Measurements from ENCODE around the gene CDKAL1.
"Not testable (repeated sequence)": the region's sequence is repeated elsewhere in the genome, so short reads cannot be mapped to it uniquely, and the experiment has no call there.

The CDKAL1 gene

DNA sequence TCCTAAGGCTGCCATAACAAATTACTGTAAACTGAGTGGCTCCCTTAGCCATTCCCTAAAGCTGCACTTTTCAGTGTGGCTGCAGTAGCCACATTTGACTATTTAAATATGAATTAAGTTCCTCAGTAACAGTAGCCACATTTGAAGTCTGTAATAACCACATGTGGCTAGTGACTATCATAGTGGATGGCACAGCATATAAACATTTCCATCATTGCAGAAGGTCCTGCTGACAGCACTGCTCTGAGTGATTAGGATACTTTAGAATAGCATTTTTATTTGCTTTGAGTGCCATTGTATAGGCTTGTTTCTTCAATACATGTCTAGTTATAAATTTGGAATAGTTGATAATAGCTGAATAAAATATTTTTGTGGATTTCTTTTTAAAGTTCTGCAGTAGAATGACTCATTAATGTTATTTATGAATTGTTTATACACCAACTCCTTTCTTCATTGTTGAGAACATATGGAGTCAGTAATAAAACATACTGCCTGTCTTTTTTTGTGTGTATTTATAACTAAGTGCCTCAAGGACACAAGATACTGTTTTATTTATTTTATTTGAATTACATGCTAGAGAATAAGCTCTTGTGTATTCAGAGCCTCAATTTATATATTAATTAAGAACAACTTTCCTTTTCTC, 217.2 kb downstream of the CDKAL1 start:
- DNase-seq: no peak

DNA sequence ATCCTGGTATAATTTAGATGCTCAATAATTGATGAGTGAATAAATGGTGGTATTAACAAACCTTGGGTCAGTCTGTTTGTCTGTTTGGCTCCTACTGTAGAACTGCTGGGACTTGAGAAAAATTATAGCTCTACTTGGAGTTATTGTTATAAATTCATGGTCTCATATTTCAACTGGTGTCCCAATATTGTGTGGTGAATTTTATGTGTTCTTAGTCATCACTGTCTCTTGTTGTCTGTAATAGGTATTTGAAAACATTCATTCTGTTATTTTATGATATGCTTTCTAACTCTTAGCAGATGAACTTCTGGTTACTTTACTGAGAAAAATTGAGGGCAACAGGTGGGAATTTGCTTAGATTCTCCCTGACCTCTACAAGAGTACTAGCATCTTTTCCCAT, 221.4 kb downstream of the CDKAL1 start:
- no peak for DNase-seq

DNA sequence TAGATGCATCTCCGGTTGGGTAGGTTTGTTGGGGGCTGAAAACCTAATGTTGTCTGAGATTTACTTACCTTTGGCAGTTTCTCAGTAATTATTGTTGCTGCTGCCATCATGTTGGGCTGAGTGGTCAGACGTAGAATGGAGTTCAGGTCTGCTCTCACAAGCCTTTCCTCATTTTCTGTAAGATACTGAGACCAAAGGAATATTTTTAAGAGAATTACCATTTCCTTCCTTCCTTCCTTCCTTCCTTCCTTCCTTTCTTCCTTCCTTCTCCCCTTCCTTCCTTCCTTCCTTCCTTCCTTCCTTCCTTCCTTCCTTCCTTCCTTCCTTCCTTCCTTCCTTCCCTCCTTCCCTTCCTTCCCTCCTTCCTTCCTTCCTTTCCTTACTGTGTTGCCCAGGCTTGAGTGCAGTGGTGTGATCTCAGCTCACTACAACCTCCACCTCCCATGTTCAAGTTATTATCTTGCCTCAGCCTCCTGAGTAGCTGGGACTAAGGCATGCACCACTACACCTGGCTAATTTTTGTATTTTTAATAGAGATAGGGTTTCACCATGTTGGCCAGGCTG, 222.4 kb downstream of the CDKAL1 start:
- not testable (repeated sequence) for DNase-seq

DNA sequence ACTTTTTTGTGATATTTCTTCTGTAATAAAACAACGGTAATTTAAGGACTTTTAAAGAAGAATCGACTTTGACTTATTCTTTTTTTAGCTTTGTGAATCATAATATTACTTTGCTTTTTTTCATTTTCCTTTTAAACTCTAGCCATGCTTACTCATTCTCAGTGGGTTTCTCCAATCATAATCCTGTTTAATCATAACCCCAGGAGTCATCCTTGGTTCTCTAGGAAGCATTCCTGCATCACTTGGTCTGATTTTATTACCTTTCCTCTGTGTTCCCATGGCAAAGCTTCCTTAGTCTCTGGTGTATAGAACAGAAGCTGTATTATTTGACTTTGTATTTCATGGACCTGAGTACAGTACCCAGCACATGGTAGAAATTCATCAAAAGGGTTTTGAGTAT, 223.5 kb downstream of the CDKAL1 start:
- DNase-seq: no peak

DNA sequence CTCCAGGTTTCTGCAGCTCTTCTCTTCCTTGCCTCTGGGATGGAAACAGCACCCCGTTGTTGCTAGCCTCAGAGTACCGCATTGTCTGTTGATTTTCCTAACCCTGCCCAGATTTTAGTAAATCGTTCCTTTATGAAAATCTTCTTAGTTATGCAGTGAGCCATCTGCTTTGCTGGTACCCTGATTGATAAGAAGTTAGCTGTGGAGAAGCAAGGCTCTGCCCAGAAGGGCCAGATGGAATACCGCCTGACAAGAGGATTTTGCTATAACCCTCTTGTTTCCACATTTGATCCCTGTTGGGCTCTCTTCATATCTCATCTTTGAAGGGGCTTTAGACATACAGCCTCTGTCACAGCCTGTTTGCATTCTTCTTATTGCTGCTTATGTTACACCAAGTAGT, 229.0 kb downstream of the CDKAL1 start:
- no peak for DNase-seq

DNA sequence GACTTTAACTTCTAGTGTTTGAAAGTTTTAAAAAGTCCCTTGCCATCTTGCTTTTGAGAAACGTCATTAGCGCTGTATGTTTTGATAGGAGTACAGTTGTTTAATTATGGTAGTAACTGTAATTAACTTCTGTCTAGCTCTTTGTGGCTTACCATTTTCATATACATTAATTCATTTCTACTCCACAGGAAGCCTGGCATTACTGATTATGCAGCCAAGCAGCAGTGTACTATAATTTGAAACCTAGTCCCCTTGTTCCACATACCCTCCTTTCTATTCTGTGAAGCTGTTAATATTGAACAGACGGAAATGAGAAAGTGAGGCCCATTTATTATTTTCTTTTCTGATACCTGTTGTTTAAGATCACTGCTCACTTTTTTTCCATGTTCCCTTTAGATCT, 235.4 kb downstream of the CDKAL1 start:
- no peak for DNase-seq

DNA sequence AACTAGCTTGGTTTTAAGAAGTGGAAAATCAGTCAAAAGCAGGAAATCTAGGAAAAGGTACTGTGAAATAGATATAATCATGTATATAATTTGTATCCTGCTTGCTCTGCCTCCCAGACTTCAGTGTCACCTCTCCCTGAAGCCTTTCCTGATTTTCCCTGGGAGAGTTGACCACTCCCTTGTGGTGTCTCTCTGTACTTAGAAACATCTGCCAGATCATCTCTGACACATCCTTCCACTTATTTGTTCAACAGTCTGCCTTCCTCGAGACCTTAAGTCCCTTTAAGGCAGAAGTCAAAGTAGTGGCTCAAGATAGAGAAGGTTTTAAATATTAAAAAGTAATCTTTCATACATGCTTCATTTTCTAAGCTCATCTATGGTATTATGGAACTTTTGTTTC, 236.5 kb downstream of the CDKAL1 start:
- no peak for DNase-seq

DNA sequence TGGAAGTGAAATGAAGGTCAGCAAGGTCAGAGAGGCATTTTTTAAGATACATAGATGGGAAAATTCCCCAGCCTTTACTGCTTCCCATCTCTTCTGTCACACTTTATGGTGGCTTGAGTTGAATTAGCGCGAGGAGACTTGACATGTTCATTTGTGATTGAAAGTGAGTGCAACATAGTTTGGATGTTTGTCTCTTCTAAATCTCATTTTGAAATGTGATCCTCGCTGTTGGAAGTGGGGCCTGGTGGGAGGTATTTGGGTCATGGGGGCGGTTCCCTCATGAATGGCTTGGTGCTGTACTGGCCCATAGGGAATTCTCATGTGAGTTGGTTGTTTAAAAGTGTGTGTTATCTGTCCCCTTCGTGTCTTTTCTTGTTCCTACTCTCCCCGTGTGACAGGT, 237.2 kb downstream of the CDKAL1 start:
- no peak for DNase-seq

DNA sequence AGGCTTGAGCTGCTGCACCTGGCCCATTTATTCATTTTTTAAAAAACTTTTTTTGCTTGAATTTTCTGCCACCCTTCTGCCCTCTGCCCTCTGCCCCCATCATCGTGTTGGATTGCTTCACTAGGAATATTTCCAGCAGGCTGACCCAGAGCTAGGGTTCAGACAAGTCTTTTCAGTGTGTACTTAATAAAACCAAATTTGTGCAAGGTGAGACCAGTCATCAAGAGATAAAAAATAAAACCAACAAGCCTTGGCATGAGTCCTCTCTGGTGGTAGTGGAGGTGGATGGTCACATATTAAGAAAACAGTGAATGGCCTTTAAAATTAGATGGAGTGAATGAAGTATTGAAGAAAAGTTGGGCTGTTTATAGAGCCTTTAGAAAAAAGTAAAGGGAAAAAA, 239.6 kb downstream of the CDKAL1 start:
- DNase-seq: no peak

DNA sequence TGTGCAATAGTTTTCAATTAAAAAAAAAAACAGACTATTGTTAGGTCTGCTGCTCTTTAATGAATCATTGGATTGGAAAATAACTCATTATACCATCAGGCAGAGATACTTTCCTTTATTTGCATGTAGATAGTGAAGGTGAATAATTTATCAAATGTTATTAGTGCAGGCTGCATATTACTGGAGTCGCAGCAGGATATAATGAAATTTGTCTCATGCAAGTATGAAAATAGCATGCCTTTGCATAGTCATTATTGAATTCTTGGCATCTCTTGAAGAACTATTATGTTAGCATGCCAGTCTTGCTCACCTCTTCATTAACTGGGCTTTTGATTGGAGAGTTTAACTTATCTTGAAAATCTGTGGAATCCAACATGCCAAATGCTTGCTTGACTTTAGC, 241.7 kb downstream of the CDKAL1 start:
- no peak for DNase-seq

DNA sequence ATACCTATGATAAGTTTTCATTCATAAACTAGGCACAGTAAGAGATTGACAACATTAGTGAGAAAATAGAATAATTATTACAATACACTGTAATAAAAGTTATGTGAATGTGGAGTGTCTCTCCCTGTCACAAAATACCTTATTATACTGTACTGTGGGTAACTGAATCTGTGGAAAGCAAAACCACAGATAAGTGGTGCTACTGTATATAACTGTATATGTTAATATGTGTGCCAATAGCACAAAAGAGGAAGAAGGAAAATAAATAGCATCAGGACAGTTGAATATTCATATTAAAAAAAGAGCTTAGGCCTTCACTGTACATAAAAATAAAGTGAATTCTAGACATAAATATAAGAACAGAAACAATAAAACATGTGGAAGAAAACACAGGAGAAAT, 243.5 kb downstream of the CDKAL1 start:
- DNase-seq: no peak

DNA sequence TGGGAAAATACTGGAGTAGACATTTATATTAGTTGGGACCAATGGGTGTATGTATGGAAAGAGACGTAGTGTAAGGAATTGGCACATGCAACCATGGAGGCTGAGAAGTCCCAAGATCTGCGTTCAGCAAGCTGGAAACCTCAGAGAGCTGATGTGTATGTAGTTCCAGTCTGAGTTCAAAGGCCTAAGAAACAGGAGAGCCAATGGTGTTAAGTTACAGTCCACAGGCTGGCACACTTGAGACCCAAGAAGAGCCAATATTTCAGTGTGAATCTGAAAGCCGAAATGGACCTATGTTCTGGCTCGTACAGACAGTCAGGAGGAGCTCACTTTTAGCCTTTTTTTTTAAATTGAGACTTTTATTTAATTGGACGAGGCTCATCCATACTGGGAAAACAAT, 244.2 kb downstream of the CDKAL1 start:
- no peak for DNase-seq

DNA sequence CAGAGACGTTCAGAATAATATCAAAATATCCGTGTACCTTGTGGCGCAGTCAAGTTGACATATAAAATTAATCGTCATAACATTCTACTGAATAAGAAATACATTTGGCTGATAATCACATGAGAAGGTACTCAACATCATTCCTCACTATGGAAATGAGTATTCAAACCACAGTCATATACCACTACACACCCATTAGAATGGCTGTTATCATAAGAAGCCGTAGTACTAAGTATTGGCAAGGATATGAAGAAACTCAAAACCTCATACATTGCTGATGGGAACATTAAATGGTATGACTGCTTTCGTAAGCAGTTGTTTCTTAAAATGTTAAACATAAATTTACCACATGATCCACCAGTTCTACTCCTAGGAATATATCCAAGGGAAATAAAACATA, 244.7 kb downstream of the CDKAL1 start:
- DNase-seq: no peak

DNA sequence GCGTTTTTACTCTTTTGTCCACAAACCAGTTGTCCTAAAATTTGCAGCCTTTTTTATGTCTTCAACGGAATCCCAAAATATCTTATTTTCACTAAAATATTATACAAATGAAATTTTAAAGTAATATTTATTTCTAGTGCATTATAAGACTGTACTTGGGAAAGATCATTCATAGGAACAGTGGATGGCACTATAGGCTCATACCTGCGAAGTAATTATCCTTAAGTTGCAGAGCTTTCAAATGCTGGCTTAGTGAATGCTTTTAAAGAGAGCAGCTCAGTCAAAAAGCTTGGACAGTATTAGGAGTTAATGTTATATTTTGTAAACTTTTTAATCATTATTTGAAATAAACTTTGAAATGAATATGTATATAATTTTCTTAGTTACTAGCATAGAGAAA, 254.9 kb downstream of the CDKAL1 start:
- DNase-seq: no peak

DNA sequence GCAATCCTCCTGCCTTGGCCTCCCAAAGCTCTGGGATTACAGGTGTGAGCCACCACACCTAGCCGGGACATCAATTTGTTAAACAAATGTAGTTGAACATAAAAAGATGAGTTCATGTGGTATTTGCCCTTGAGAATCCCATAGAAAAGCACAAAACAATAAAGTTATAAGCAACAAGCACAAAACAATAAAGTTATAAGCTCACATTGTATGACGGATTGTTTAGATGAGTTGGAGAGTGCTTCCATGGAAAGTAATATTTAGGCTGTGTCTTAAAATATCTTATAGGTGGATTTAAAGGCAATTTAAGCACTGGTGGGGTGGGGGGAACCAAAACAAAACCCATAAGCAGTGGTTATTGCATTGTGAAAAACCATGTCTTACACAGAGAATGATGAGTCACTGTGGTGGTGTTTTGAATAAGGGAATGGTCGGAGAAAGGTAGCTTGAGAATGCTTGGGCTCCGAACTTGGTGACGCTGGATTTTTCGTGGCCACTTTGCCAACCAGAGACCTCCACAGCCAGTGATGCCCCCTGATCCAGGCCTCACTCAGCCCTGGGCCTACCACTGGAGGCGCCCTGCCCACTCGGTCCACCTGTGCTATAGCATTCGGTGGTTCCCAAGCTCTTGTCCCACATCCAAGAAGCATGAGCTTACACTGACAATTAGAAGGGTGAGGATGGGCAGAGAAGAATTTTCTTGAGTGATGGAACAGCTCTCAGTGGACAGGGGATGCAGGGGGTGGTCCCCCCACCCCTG, 256.0 kb downstream of the CDKAL1 start:
- no peak for DNase-seq

DNA sequence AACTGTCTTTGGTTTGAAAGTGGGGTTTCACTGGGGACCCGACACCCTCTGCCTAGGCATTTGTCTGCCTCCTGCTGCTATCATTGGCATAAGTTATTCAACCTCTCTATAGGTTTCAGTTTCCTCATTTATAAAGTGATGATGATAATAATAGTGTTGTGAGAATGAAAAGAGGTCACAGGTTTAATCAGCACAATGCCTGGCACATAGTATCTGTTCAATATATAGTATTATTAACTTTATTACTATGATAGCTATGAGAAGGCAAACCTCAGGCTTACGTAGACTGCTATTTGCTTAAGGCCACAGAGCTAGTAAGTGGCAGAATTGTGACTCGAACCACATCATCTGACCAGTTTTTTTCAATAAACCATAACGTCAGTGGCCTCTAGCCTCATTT, 256.8 kb downstream of the CDKAL1 start:
- DNase-seq: no peak

DNA sequence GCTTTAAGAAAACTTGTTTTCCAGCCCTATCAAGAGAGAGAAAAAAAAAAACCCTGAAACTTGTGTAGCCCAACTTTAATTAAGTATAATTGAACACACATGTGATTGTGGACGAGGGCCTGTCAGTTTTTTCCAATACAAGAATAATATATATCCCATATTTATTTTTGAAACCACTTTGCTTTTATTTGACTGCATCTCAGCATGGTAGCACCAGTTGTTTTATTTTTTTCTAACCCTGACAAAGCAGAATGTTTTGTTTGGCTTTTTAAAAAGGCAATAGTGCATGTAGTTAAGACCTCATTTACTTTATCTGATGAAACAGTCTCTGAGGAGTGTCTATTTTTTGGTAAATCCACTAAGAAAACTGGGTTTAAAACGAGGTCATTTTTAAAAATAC, 257.7 kb downstream of the CDKAL1 start:
- DNase-seq: no peak

DNA sequence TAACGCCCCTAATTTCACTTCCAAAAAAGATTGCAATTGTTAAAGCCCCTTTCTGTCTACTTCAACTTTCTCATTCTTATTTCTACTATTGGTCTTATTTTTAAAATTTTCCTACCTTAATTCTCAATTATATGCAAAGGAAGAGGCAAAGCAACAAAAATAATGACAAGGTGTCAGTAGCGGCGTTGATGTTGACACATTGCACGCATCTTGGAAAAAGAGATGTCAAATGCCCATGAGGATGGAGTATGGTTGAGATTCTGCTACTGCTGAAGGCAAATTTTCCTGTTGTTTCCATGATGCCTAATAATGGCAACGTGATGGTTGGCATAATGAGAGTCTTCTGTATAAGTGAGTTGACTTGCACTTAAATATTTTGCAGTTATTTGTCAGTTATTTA, 258.9 kb downstream of the CDKAL1 start:
- no peak for DNase-seq

DNA sequence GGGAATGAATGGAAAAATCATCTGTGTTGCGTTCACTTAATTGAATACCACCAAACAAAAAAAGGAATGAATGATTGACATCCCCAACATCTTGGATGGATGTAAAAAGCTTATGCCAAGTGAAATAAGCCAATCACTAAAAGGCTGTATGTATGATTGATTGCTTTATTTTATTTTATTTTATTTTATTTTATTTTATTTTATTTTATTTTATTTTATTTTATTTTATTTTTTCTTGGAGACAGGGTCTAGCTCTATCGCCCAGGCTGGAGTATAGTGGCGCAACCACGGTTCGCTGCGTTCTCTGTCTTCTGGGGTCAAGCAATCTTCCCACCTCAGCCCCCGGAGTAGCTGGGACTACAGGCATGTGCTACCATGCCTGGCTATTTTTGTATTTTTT, 263.3 kb downstream of the CDKAL1 start:
- no peak for DNase-seq

DNA sequence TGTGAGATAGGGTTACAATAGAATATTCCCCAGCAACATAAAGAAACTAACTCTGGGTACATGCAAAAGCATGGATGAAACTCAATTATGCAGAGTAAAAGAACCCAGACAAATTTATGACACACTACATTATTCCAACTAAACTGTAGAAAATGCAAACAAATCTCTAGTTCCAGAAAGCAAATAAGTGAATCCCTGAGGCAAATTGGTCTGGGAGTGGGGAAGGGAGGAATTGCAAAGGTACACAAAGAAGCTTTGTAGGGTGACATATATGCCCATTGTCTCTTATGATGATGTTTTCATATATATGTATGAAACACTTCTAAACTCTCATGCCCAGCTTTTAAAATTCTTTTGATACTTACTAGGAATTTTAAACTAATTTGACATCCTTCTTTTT, 266.0 kb downstream of the CDKAL1 start:
- DNase-seq: no peak

DNA sequence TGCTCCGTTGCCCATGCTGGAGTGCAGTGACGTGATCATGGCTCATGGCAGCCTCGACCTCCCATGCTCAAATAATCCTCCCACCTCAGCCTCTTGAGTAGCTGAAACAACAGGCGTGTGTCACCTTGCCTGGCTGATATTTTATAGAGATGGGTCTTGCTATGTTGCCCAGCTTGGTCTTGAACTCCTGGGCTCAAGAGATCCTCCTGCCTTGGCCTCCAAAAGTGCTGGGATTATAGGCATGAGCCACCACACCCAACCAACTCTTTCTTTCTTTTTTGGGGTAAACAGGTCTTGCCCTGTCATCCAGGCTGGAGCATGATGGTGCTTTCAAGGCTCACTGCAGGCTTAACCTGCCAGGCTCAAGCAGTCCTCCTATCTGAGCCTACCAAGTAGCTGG, 266.4 kb downstream of the CDKAL1 start:
- no peak for DNase-seq

DNA sequence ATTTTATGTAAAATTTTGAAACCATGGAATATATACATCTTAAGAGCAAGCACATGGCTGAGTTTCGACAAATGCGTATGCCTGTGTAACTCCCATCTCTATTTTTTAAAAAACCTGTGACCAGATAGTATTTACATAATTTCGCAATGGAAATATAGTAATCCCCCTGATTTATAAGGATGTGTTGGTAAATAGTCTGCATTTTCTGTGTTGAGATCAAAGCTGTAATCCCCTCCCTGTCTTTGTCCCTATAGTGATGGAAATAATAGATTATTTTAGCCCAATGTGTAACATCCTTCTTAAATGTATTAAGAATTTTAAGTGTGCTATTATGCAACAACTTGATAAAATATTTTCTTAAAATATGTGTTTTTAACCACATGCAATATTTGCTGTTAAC, 267.3 kb downstream of the CDKAL1 start:
- no peak for DNase-seq

DNA sequence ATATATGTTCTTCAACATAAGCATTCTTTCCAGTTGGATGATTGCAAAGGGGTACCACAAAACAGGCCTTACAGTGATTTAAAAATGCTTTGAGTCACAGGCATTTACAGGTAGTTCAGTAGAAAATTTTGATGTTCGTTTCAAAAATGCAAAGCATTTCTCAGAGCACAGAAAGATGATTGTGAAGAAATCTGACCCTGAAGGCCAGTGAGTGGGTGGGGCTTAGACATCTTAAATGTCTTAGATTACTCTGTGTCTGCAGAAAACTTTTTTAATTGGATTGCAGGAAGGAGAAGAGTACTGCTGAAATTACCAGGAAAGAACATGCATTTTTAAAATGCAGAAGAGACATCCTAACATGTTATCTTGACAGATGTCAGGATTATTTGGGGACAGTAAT, 268.3 kb downstream of the CDKAL1 start:
- no peak for DNase-seq

DNA sequence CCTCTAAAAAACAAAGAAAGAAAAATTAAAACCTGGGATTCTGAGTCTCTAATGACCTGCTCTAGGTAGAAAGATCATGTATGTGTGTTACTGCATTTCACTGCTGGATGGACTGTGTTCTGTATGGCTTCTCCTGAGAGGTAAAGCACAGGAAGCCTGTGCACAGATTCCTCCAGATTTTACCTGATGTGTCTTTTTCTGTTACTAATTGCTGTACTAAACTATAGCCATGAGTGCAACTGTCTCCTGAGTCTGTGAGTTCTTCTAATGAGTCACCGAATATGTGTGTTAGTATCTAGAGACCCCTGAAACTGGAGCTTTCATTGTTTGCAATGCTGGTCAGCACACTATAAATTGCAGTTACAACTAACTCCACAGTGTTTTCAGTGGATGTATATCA, 270.8 kb downstream of the CDKAL1 start:
- no peak for DNase-seq

DNA sequence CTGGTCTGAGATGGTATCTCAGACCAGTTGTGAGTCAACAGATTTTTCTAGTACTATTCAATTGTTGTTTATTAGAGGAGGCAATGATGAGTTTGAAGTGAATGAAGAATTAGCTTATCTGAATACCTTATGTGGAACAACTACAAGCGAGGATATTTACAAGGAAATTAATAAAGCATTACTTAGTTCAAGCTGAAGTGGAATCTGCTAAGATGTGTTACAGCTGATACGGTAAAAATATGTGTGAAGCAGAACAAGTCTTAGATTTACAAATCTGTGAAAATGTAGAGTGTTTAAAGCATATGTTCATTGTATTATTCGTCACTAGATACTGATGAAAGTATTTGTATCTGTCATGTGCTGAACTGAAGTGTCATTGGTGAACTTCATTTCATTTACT, 272.4 kb downstream of the CDKAL1 start:
- no peak for DNase-seq

Data from NK-92 treated with Interleukin-12 subunit alpha and Interleukin-12 subunit beta, amount 100 ng/mL, for 24 hours (cell line).